Fibroblast of gingiva (primary cell): ENCODE measurements around the gene KRT1.

Experiments used
- DNase-seq: peaks from one replicate; pipeline ENCODE4 v3.0.0-alpha.2; 2011; ENCODE audit warnings: low read depth

The KRT1 gene

DNA sequence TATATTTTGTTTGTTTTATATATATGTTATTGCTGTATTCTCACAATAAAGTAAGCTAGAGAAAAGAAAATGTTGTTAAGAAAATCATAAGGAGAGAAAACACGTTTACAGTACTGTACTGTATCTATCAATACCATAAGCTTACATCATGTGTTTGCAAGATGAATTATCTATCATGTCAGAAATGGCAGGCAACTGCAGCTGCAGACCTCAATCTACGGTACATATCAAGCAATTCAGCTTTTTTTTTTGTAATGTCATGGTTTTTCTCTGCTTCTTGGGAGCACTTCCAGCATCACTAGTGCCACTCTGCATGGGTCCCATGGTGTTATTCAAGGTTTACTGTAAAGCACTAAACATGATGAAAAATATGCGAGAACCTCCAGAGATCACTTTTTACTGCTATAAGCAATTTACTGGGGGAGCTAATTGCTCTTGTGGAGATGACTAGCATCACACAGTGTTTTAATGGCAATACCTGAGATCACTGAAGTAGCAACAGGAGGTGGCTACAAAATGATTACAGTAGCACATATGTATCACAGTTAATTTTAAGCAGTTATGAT, 19.2 kb downstream of the KRT1 start:
- DNase-seq, result no peak

DNA sequence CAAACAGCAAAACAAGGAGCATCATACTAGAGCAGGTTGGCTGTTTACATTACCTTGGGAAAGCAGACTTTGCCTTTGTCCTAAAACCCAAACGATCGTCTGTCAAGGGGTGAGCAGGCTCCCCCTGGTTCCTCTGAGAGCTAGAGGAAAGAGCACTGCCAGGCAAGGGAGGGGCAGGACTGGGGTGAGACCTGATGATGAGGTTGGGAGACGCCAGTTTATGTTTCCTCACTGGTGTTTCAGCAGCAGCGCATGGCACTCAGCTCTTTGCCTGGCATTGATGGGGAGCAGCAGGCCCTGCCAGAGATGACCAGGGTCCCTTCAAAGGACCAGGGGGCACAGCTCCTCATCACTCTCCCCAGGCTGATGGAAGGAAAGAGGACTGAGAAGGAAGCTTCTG, 20.3 kb downstream of the KRT1 start:
- no peak for DNase-seq

DNA sequence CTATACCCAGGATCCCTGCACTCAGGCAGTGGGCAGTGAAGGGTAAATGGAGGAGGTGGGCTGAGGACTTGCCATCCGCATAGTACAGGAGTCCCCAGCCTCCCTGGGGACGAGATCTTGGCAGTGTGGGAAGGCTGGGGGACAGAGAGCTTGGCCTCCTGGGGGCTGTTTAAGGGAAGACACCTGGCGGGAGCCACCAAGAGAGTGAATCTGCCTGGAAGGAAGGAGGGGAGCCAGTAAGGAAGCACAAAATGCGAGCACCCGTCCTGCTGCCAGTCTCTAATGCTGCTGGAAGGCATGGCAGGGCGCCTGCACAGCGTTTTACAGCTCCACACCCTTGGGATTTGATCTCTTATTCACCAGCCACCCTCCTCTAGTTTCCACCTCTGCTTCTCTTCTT, 20.8 kb downstream of the KRT1 start:
- no peak for DNase-seq

DNA sequence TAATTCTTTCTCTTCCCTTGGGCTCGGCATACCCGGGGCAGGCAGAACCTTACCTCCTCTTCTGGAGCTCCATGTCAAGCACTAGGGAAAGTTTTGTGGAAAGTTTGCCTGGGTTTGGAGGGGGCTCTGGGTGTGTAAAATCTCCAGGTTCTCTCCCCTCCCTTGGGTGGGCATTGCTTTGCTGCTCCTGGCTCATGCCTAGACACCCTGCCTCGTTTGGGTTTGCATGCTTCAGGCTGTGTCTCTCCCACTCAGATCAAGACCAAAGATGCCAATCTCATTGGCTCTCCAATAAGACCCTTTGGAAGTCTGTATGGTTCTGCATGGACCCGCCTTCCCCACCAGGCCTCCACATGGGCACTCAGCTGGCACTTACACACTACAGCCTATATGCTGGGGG, 22.0 kb downstream of the KRT1 start:
- DNase-seq, result no peak

DNA sequence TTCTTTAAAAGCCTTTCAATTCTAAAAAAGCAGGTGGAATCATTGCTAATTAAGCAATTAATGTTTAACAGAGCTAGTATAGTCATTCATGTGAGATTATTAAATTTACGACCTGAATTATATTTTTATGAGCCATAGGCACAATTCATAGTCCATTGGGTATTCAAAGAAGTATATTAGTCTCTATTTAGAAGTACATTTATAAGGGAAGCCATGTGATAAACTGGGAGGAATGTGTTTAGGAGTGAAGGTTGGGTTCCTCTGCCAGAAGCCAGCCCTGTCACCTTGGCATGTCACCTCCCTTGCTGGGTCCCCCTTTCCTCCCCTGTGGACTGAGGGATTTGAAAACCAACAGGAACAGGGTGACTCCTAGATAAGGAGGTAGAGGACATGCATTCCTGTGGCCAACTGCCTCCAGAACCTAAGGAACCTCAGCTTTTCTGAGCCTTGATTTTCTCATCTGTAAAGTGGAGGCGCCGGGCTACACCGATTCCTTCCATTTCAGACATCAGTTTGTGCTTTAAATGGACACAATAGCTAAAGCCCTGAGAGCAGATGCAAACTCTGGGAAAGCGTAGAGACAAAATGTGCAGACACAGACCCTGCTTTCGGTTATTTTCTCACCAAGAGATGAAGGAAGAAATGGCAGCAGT, 22.8 kb downstream of the KRT1 start:
- DNase-seq, result no peak

DNA sequence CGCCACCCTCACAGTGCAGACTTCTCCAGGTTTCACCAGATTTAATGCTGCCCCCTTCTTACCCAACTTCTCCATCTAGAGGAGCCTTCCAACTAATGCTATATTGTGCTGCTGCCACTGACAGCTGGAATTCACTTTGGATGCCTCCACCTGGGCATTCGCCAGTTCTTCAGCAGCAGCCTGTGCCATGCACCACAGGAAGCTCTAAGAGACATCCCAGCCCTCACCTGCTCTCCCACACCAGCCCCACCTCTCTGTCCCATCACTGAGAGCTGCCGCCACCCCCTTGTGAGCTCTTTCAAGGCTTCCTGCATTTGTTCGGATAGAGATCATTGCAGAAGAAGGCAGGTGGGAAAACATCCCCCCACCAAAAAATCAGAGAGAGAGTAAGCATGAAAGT, 23.6 kb downstream of the KRT1 start:
- no peak for DNase-seq

DNA sequence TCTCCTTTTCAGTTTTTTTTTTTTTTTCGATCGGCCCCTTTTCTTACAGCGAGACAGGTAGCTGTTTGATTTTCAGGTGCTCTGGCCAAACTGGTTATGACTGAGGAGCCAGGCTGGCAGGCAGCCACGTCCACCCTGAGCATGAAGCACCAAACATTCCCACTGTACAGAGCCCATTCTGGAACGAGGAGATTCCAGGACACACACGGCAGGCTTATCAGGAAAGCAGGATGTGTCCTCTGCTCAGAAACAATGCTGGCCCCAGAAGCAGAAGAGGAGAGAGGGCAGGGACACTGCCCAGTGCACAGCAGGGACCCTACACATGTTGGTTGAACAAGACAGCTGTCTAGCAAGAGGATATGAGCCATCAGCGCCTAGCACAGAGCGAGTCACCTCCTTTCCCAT, 24.5 kb downstream of the KRT1 start:
- no peak for DNase-seq

DNA sequence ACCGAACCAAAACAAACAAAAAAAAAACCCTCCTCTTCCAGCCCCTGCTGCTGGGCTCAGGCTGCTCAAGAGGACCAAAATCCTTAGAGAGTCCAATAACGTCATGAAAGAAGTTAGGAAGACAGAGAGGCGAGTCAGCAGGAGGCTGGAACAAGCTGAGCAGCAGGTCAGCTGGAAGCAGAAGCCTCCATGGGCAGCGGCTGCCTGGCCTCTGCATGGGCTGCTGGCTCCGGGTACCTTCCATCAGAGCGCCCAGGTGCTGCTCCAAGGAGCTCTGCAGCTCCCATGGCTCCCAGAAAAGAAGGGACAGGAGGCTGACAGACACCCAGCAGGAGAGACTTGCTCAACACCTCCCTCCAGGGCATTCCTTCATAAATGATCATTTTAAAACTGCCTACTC, 25.0 kb downstream of the KRT1 start:
- no peak for DNase-seq

DNA sequence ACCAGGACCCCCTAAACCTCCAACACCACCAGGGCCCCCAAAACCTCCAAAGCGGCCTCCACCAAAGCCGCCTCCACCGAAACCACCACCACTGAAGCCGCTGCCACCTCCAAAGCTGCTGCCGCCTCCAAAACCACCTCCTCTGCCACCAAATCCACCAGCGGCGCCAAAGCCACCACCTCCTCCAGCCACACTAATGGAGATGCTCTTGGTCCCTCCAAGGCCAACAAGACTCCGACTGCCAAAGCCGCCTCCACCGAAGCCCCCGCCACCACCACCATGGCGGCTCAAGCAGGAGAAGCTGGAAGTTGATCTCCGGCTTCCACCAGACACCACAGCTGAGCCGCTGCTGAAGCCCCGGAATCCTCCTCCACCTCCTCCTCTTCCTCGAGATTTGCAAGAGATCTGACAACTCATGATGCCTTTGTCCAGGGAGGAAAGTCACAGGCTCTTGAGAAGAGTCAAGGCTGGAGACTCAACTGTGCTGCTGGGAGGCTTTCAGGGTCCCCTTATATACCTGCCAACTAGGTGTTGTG, 28.4 kb downstream of the KRT1 start, which contains the start of gene KRT2:
TSS of gene KRT2 (minus strand) at position 486 of the 536 bp plus-strand sequence. CDS start at position 417, 69 bp downstream.
- DNase-seq, result no peak

DNA sequence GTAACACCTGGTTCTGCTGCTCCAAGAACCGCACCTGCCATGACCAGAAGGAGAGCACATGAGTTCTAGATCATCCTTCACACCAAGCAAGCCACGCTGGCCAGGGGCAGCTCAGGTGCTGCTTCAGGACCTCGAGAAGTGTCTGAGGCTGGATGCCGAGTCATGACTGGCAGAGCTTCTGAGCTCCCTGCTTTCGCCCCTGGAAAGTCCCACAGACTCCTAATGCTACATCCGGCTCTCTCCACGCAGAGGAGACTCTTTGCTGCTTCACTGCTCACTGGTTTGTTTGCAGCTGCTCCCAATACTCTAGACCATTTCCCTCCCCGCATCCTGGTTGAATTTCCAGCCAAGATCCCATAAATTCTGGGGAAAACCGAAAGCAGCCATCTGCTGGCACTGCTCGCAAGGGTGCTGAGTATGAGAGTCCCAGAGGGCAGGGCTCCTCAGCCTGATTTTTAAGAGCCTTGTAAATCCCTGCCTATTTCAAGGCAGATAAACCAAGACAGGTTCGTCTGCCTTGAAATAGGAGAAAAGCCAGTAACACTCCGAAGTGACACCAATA, 29.6 kb downstream of the KRT1 start:
- no peak for DNase-seq

DNA sequence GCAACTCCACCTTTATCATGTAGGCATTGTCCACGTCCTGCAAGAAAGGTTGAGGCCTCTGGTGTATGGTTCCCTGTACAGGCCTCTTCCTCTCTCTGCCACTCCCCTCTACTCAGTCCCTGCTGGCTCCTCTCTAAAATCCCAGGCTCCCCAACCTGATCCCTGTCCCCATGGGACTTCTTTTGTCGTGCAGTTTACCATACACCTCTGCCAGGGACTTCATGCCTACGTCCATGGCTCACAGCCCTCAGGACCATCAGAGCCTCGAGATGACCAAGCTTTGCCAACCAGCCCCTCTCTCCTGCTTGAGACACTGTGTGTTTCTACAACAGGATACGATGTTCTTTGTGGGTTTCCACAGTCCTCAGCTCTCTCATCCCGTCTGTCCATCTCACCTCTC, 31.1 kb downstream of the KRT1 start:
- no peak for DNase-seq

DNA sequence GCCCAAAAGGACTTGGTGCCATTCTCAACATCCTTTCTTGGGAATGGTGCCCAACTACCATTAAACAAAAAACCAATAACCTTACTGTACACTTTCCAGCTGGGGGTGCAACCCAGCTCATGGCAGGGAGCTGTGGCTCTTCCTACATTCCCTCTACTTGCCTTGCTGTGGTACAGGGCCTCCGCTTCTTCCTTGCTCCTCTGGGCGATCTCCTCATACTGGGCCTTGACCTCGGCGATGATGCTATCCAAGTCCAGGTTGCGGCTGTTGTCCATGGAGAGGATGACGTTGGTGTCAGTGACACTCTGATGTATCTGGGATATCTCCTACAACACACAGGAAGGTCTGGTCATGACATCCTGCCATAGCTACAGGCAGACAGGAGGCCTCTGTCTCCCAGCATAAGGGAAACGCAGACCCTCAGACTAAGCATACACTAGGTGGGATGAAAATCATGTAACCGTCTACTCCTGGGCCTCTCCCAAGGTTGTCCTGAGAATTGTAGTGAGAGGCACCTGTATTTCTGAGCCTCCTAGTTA, 32.1 kb downstream of the KRT1 start:
- DNase-seq, result no peak

DNA sequence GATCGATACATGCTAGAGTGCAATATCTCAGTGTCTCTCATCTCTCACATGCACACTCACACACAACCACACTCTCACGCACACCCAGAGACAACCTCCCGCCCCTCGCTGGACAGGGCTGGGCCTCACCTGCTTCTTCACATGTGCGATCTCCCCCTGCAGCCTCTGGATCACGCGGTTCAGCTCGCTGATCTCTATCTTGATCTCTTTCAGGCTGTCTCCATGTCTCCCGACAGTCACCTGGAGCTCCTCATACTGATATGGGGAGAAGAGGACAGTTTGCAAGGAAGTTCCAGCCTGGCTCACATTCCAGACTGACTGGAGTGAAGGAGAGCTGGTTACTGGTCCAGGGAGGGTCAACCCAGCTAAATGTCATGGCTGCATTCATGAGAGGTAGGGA, 32.6 kb downstream of the KRT1 start:
- no peak for DNase-seq

DNA sequence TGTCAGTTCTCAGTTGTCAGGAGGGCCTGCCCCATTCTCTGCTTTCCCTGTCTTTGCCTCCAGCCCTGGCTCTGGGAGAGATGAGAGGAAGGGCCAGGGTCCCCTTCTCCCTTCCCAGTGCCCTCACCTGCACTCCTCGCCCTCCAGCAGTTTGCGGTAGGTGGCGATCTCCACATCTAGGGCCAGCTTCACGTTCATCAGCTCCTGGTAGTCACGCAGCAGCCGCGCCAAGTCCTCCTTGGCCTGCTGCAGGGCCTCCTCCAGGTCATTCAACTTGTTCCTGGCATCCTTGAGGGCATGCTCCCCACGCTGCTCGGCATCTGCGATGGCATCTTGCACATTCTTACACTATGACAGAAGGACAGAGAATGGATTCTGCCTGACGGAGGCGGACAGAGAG, 33.6 kb downstream of the KRT1 start:
- DNase-seq, result no peak

DNA sequence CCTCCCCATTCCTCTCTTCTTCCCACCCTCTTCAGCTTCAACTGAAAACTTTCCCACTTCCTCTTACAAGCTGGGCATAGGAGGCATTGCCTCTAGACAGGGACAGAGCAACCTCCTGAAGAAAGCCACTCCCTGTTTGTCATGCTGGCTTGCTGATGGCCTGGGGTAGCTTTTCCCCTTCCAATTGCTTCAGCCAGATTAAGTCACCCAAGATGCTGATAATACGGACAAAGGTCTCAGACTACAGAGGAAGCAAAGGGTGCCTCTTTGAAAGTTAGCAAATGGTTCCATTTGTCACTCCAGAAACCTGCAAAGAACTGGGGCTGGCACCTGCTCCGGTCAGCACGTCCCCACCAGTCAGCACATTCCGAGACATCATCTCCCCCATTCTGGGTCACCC, 34.2 kb downstream of the KRT1 start:
- DNase-seq, result no peak

DNA sequence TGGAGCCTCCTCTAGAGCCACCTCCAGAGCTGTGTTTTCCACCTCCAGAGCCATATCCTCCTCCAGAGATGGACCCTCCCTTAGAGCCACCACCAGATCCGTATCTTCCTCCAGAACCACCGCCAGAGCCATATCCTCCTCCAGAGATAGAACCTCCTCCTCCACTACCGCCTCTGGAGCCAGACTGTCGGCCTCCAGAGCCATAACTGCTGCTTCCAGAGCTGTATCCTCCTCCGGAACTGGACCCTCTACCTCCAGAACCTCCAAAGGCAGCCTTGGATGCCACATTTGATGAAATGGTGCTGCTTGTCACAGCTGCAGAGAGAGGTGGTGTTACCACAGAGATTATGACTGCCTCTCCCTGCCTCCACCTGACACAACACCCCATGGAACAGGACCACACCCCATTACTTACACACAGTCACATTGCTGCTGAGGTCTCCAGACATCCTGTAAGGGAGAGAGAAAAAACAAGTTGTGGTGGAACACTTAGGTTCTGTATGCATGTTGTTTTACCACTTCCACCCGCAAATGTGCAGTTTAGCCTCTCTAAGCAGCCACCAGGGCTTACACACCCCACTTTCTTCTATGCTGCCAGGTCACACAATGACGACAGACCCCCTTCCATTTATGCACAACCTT, 35.0 kb downstream of the KRT1 start:
- DNase-seq, result no peak

DNA sequence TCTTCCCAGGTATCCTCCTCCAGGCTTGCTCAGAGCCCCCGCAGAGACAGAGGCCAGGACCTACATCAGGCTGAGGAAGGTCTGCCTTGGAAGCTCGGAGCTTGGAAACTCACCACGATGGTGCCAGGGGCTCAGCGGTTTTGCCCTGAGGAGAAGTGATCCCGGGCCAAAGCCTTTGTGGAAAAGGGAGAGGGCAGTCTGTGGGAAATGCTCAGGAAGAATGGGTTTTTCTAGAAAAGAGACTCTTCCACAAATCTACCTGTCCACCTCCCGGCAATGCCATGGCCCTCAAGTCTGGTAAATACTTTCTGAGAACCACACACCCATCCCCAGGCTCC, 36.2 kb downstream of the KRT1 start:
- no peak for DNase-seq

DNA sequence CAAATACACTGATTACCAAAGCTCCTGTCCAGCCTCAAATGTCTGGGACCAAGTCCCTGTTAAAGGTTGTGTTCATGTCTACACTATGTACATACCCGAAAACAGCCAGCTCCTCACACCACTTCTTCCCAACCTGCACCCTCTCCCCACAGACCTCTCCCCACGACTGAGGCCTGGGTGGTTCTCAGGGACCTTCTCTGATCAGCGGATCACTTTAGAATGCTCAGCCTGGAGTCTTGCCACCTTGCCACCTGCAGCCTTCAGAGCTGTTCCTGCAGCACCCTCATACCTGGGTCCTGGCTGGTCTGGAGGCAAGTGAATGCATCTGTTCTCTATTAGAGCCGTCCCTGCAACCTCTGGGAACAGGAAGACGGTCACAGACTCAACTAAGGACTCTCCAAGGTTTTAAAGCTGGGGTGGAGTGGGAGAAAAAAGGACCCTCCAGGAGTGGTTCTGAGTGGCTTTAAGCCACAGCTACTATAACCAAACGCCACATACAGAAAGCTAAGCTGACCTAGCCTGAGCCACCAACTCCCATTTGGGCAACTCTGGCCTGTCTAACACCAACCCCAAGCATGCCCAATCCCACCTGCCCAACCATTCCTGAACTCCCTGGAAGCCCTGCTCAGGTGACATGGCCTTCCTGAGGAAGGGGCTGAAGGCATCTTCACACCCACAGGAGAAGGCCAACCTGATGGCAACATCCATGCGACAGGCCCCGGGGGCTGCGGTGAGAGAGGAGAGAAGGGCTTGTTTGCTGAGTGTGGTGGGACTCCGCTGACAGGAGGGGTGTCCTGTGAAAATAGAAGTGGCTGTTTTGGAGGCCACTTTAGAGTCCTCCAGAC, 36.8 kb downstream of the KRT1 start:
- DNase-seq, result no peak

DNA sequence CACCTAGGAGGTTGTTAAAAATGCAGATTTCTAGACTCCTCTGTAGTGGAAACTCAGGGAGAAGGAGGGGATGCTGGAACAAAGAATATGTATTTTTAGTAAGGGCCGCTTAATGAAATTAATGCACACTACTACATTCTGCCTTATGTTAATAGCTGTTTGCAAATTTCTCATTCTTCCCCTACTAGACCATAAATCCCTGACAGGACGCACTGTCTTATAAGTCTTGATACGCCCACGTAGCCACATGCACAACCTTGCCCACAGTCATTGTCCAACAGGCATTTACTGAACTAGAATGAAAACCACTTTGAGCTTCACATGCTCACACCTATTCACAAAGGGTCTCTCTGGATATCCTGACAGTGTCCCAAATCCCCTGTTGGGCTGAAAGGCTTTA, 38.7 kb downstream of the KRT1 start:
- no peak for DNase-seq

DNA sequence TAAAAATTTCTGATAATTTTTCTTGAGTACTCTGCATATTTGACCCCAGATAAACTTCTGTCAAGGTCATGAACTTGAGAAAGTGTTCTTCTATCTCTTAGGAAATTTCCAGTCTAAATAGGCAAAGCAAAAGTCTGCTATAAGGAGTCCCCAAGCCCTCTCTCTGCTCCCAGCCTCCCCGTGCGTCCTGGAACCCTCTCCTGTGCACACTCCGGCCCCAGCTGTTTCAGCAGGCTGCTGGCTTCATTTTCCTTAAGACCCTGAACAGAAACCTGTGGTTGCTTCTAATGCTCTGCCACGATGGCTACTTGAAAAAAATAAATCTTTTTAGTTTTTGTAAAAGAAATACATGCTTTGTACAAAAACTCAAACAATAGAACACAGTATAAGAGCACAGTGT, 42.9 kb downstream of the KRT1 start:
- no peak for DNase-seq

DNA sequence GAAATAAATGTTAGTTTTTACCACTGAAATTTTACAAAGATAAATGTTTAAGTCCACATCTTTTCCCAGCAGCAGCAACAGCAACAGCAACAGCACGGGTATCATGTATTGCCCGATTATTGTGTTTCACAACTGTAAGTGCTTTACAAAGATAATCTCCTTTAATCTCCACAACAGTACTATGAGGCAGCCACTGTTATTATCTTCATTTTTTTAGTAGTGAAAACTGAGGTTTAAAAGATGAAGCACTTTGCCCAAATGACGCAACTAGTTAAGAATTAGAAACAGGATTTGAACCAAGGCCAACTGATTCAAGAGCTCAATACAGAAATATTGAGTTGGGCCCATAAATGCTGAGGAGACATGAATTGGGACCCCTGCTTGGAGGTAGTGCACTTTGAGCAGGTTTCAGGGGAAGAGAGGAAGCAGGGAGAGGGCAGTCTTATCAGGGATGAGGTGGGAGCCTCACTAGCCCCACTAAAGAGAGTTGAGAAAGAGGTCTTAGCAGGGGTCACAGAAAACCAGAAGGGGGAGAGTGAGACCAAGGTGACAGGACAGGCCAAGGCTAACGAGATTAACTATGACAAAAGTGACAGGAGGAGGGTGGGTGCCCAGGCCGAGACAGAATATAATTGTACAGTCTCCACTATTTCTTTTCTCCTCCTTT, 43.5 kb downstream of the KRT1 start:
- no peak for DNase-seq

DNA sequence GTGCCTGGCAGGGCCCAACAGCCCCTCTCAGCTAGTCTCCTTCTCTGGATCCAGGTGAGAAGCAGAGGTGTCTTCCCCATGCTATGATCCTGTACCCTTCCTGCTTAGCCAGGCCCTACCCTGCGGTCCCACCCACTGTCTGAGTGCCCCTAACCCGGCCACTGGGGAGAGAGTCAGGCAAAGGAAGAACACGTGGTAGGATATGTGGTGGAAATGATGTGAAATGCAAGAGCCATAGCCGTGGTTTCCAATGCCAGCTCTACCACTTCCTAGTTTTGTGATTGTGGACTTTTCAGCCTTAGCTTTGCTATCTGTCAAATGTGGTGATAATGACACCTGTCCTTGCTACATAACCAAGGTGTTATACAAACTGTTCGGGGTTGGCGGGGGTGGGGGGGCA, 44.0 kb downstream of the KRT1 start:
- DNase-seq, result no peak
